HG02938 (cell line): ENCODE data around the gene C11orf98.
"Not testable (repeated sequence)": the region's sequence is repeated elsewhere in the genome, so short reads cannot be mapped to it uniquely, and the experiment has no call there.

Source experiments
- ATAC-seq: cut with Tn5 transposase; IDR thresholded peaks from one replicate; pipeline ENCODE4 v1.9.1; 2021; ENCODE audit warnings: mild to moderate bottlenecking, moderate library complexity; ENCODE audit not compliant: unreplicated experiment

The C11orf98 gene

DNA sequence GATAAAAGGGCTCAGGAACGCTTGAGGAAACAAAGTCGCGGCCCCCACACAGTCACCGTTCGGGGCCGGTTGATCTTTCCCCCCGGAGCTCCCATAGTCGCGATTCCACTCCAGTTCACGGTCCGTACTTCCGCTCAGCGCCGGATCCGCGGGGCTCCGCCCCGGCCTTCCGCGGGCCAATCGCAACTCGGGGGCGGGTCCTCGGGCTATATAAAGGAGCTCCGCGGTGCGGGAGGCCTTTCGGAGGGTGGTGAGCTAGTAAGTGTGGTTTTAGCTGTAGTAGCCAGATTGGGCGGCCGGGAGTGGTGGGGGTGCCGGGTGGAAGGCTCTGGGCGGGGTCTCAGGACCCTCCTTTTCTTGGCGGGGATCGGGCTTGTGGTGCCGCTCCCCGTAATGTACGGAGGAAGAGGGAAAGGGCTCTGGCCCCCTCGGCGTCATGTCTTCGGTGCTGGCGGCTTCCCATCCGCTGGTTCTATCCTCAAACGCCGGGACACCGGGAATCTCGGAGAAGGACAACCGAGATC lies at the start of gene C11orf98, which contains the start of gene CSKMT:
TSS of gene C11orf98 (minus strand) at position 136 of the 524 bp plus-strand sequence. CDS start at position 95, 41 bp downstream.
TSS of gene CSKMT (plus strand) at position 238 of the 524 bp plus-strand sequence. CDS start 568 bp downstream, outside the sequence.
- ATAC-seq, result peak; percentile 74

DNA sequence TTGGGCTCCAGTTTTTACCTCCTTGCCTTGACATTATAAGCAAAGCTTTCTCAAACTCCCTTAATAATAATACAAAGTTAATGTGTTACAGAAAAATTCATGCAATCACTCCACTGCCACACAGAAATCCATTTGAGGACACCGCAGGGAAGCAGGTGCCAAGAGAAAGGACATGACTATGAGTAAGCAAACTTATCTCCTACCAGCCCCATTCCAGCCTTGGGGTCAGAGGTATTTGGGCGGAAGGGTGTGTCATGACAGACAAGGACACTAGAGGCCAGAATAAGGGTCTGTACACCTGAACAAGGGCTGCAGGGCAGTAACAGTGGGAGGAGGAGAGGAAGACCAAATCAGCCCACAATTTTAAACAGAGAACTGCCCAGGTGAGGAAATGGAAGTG lies 48.3 kb upstream of the C11orf98 start:
- ATAC-seq, result no peak

DNA sequence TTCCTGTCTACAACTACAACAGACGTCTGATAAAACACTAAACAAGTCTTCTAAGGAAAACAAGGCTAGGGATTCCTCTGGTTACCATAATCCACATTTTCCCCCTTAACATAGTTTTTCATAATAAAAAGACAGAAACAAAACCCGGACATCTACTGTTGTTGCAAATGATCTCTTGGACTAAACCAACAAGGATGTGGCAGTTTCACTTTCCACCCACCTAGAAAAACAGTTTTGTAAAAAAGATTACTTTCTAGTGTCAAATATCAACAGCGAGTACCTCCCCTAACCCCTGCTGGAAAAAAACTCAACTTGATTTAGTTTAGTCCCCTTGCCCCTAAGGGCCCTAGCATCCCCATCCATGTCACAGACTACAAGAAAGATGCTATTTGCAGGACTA lies 47.9 kb upstream of the C11orf98 start:
- no peak for ATAC-seq

DNA sequence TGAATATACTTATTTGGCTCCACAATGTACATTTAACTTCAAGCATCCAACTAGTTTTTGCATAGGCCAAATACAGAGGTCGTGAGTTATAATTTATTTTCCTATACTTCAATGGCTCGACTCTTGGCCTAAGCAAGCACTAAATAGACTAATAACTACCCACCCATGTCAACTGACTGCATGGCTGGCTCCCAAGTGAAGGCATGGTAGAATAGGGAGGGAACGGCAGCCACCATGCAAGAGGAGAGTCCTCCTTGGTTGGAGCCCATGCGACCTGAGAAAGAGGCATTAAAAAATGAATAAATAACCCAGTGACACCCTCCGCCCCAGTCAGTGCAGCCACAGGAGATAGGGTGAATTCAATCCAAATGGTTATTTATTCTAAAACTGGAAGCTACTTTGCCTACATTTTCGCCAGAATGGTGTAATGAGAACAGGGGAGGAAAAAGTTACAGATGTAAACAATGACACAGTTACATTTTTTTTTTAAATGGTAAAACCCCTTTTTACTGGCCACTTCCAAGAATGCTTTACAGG lies 47.3 kb upstream of the C11orf98 start:
- no peak for ATAC-seq

DNA sequence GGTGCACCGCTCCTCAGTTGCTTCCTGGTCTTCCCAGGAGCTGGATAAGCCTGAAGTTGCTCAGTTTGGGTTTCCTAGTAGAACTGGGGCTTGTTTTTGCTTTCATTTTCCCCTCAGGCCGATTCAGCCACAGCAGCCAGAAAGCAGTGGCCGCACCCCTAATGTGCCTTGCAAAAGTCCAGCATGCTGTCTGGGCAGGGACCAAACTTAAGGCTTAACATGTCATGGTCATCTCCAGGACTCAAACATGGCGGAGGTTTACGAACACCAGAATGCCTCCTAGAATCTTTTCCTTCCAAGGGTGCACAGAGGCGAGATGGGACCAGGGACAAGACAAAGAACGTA lies 45.0 kb upstream of the C11orf98 start:
- no peak for ATAC-seq

DNA sequence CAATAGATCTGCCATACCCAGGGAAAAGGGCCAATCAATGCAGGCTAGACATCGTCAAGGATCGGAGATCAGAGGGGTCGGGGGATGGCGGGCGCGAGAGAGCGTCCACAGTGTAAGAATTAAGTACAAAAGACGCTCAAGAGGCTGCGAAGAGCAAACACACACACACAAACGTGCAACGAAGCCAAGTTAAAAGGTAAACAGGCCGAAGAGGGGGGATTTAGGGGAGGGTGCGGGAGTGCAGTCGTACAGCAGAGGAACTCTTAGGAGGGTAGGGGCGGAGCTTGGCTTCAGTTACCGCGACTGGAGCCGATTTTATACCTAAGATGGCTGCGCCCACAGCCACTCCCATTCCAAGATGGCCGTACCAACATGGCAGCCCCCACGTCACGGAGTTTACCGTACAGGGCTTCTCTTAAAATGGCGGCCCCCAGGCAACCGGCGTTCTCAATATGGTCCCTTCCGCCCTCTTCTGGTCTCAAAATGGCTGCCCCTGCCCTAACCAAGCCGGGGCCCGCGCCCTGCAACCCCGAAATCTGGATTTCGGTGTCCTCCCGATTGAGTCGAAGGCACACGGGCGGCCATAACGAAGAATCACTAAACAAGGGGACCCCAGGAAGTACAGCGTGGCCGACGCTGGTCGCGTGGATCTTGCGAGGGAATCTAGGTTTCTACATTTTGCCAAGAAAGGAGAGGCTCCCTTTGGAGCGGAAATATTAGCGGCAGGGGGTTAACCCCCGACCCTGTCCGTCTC lies 44.4 kb upstream of the C11orf98 start:
- ATAC-seq, result peak; percentile 65

DNA sequence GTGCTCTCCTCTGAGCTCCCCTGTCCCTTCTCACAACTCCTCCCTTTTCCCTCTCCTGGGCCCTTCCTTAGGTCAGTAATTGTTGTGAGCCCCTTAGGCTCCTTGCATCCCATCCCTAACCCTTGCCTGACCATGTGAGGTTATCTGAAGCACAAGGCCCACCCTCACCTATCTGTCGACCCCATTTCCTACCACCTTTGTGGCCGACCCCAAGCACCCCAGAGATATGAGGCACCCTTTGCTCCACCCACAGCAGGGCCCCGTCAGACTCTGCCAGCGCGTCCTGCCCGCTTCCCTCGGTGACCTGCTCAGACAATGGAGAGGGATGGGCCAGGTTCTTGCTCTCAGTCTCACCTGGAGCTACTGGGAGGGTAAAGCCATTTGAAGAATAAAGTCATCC lies 43.8 kb upstream of the C11orf98 start:
- ATAC-seq, result no peak

DNA sequence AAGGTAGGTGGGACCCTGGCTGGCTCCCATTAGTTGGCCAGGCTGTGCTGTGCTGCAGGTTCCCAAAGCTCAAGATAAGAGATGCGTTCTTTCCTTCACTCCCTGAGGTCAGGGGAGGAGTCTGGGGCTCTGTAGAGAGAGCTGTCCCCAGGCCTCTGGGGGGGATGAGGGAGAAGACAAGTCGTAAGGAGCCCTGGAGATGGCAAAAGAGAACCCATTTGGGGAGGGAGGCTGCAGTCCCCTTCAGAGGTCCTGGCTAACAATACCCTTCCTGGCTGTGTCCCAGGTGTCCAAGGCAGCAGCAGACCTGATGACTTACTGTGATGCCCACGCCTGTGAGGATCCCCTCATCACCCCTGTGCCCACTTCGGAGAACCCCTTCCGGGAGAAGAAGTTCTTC lies 43.4 kb upstream of the C11orf98 start:
- ATAC-seq, result no peak

DNA sequence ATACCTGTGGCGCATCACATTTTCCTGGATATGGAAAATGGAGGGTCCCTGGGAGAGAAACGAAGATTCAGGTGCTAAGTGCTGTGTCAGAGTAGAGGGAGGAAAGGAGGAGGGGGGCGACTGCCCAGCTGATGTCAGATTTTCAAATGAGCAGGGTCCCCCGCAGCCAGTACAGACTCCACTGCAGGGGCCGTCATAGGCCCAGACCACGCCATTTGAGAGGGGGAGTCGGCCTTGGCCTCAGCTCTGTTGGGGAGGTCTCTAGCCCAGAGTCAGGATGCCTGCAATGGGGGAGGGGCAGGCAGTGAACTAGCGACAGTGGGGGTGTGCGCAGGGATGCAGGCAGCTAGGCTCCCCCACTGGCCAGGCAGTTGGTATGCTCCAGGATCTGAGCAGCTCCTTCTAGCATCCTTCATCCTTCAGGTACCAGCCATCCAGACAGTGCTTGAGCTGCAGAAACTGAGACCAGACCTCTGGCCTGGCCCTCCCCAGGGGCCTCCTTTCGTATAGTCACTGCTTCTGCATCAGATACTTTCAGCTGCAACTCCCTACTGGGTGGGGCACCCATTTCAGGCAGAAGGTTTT lies 42.4 kb upstream of the C11orf98 start, which contains the start of the genes BSCL2 and GNG3:
TSS of gene BSCL2 (minus strand) at position 148 of the 585 bp plus-strand sequence. CDS start 229 bp downstream, outside the sequence.
TSS of gene GNG3 (plus strand) at position 400 of the 585 bp plus-strand sequence. CDS start 620 bp downstream, outside the sequence.
- no peak for ATAC-seq

DNA sequence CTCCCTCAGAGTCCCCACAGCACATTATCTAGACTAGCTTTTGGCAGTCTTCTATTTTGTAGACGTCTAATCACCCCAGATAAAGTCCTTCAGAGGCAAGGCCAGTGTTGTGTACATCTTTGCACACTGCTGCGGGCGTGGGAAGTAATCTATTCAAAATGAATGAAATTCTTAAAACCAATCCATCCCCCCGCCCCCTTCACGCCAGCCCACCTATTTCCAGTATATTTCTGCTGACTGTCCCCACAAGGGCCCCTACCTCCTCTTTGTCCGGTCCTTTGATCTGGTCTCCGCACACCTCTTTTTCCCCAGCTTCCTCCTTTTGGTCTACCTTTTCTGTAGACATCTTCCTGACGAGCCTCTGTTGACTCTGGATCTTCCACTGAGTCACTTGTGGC lies 41.8 kb upstream of the C11orf98 start:
- ATAC-seq, result no peak

DNA sequence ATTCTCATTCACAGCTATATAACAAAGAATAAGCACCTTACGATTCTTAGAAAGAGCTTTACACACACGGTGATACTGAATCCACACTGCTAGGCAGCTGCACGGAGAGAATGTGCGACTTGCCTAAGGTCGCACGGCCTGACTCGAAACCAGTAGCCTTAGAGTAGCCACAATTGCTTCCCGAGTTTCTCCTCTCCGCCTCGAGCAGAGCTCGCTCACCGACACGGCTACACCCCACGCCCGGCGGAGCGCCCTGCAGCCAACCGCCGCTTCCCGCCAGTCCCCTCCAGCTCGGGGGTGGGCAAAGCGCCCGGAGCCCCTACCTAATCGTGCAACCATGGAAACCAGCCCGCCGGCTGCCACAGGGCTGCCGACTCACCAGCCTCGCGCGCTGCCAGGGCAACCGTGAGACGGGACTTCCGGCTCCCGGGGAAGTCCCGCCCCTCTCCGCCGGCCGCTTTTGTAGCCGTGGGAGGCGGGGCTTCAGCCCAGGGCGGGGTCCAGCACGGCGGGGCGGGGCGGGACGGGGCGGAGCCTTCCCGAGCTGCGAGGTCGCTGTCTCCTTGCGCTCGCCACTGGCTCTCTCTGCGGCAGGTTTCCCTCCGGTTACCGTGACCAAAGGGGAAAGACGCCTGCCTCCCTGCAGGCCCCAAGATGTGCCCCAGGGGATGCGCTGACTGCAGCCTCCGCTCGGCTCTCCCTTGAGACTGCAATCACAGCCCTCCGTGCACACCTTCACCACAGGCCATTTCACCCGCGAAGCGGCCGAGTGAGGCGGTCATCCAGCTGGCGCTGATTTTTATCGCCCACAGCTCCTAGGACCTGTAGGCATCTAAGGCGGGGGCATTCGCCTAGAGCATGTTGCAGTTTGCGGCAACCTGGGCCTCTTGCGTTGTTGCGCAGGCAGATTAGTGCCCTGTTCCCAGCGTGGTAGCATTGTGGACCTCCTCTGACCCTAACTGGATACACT lies 41.2 kb upstream of the C11orf98 start:
- ATAC-seq, result peak; percentile 44

DNA sequence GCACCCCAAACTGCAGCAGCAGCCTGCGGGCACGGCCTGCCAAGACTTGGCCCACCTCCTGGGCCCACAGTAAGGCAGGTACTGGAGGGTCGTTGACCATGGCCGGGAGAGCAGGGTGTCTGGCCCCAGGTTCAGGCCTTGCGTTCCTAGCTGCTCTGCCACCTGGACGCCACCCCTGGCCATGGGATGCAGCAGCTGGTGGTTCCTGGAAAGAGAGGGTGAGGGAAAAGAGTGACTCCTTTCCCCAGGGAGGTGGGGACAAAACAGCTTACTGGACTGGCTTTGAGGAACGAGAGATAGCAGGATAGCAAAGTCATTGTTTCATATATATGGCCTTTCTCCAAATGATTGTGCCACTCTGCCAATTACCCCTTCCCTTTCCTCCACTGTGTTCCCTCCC lies 40.4 kb upstream of the C11orf98 start:
- ATAC-seq, result no peak

DNA sequence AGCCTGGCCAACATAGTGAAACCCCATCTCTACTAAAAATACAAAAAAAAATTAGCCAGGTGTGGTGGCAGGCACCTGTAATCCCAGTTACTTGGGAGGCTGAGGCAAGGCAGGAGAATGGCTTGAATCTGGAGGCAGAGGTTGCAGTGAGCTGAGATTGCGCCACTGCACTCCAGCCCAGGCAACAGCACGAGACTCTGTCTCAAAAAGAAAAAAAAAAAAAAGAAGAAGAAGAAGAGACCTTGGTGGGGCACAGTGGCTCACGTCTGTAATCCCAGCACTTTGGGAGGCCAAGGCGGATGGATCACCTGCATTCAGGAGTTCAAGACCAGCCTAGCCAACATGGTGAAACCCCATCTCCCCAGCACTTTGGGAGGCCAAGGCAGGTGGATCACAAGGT lies 38.9 kb upstream of the C11orf98 start:
- ATAC-seq, result not testable (repeated sequence)

DNA sequence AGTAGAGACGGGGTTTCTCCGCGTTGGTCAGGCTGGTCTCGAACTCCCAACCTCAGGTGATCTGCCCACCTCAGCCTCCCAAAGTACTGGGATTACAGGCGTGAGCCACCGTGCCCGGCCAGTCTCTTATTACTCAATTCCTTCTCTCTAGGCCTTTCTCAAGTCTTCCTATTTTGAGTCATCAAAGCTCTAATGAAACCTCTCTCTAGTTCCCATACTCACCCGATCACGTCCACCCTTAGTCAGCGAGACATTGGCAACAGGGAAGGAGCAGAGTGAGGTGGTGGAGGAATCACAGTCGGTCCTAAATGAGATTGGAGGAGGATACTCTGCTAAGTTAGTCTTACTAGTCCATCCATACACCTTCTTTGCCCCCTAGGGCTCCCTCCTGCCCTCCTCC lies 37.2 kb upstream of the C11orf98 start:
- no peak for ATAC-seq

DNA sequence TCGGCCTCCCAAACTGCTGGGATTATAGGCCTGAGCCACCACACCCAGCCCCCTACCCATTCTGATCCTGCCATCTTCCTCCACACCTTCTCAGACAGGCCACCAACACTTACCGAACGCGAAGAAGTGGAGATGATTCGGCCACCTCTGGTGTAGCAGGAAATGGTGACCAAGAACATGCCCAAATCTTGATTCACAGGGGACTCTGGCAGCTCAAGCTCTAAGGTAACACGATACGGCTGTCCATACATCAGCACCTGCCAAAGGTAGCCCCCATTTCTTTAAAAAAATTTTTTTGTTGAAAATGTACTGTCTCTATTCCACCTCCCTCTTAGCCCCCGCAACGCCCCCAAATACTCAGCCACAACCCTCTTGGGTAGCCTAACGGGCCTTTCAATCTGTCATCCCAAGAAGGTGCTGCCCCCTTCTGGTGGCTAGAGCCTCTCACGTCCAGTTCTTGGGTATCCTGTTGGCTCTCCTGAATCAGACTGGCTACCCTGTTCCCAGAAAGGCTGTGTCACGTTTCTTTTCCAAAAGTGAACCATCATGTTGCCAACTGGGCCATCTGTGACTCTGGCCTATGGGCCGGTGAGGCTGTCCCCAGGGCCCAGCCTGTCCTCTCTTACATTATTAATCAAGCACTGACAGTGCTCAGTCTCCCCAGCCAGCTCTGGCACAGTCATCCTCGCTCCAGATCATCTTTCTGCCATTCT lies 29.6 kb upstream of the C11orf98 start:
- no peak for ATAC-seq

DNA sequence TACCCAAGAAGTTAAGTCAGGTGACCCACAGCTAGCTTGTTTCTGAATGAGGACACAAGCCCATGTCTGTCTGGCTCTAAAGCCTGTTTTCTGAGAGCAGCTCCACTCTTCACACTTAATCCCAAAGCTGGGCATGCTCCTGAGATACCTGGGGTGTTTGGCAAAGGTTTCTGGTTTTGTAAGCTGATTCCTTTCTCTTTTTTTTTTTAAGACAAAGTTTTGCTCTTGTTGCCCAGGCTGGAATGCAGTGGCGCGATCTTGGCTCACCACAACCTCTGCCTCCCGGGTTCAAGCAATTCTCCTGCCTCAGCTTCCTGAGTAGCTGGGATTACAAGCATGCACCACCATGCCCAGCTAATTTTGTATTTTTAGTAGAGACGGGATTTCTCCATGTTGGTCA lies 28.6 kb upstream of the C11orf98 start:
- not testable (repeated sequence) for ATAC-seq

DNA sequence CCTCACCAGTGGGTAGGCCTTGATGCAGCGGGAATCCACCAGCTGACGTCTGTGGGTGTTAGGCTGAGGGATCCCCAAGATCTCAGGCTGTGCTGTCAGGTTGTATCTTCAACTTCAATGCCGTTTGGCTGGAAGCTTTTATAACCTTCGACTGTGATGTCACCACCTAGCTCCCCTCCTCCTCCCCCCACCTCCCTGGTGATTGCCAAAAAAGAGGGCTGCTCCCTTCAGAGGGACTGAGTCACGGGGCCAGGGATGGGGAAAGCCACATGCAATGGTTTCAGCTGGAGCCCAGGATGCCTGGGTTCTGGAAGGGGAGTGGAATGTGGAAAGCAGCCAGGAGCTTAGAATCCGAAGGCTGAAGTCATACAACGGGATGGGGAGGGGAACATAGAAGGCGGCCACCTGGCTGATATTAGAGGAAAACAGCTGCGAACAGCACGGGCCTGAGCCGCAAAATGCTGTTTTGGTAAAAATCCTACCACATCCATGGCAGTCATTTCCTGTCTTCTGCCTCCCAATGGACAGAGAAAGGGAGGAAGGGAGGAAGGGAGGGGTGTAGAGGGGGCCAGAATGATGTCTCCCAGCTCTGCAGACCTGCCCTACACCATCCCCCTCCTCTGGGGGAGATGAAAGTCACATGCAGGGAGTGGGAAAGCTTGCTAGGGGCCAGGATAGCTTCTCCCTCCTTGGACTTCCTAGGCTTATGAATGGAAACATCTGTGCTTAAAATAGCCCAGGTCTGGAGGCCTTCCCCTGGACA lies 24.6 kb upstream of the C11orf98 start, which contains the start of gene LRRN4CL:
TSS of gene LRRN4CL (minus strand) at position 110 of the 763 bp plus-strand sequence. CDS start 1,022 bp downstream, outside the sequence.
- ATAC-seq, result no peak

DNA sequence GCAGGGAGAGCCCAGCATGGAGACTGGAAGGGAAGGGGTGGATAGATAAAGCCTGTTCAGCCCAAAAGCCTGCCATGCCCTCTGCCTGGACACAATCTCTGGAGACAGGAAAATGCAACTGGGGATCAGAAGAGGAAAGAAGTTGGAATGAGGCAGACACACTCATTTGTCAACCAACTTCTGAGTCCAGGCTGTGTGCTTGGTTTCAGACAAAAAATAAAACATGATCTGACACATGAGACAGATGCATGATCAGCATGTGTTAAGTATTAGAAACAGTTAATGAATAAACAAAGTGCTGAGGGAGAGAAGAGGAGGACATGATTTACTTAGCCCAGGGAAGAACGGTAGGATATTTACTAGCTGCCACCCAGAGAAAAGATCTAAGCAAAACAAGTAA lies 23.5 kb upstream of the C11orf98 start:
- ATAC-seq, result no peak
